T-helper 9 cell (primary cell): ENCODE measurements around the gene ROR2.
"Not testable (repeated sequence)": the region's sequence is repeated elsewhere in the genome, so short reads cannot be mapped to it uniquely, and the experiment has no call there.

ENCODE experiments used
- DNase-seq: peaks from one replicate; pipeline ENCODE4 v3.0.0-alpha.2; 2020

The ROR2 gene

GRCh38 chr9:91795598-91796241 is 154.3 kb downstream of the ROR2 start:
- DNase-seq = no peak

- DNase-seq = not testable (repeated sequence)
Observed at GRCh38 chr9:91793371-91793770, 156.7 kb downstream of the ROR2 start.

DNA sequence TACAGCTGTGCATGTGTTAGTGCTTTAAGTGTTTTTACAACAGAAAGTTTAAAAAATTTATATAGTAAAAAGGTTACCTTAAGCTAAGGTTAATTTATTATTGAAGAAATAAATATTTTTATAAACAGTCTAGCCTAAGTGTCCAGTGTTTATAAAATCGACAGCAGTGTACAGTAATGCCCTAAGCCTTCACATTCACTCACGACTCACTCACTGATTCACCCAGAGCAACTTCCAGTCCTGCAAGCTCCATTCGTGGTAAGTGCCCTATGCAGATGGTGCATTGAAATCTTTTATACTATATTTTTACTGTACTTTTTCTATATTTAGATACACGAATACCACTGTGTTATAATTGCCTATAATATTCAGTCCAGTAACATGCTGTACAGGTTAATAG is 159.1 kb downstream of the ROR2 start:
- DNase-seq = no peak

DNA sequence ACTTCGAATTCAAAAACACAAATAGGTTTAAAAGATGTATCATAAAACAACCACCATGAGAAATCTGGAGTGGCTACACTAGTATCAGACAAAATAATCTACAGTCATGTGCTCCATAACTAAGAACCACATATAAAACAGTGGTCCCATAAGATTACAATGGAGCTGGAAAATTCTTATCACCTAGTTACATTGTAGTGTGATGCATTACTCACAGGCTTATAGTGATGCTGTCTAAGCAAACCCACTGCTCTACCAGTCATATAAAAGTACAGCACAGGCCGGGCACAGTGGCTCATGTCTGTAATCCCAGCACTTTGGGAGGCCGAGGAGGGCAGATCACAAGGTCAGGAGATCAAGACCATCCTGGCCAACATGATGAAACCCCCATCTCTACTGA is 160.1 kb downstream of the ROR2 start:
- no peak for DNase-seq

DNA sequence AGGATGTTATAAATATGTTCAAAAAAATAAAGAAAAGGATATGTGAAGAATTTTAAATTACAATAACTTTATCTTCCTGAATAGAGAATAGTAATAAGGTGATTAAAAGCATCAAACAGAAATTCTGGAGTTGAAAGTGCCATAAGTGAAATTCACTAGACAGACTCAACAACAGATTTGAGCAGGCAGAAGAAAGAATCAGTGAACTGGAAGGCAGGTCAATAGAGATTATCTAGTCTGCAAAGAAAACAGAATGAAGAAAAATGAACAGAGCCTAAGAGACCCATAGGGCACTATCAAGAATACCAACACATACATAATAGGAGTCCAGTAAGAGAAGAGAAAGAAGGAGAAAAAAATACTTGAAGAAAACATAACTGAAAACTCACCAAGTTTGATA is 162.1 kb downstream of the ROR2 start:
- no peak for DNase-seq

- DNase-seq = no peak
Observed at GRCh38 chr9:91786132-91786896, 163.7 kb downstream of the ROR2 start.

- DNase-seq = no peak
Observed at GRCh38 chr9:91785447-91785842, 164.6 kb downstream of the ROR2 start.

DNA sequence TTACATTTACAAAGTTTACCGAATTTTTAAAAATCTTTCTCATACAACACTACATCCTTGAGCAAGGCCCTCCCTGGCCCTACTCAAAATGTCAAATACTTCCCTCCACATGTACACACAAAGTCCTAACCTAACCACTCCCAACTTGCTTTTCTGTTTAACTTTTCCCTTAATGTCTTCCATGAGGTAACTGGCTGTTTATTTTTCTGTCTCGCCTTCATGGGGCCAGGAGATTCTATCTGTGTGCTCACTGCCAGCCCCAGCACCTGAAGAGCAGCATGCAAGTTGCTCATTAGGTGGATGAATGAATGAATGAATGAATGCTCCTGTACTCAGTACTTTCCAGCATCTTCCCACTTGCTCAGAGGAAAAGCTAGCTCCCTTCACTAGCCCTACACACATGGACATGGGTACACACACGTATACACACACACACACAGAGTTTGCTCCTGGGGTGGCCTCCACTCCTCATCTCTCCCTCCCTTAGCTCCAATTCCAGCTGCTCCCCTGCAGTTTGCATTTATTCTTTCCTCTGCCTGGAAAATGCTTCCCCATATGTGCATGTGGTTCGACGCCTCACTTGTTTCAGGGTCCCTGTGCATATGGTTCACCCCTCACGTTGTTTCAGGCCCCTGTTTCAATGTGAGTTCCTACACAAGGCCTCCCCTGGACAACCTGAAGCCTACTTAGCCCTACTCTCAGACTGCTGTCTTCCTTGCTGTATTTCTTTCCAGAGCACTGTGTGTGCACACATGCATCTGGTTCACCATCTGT is 165.2 kb downstream of the ROR2 start:
- no peak for DNase-seq

GRCh38 chr9:91783876-91784672 is 166.0 kb downstream of the ROR2 start:
- DNase-seq = no peak

DNA sequence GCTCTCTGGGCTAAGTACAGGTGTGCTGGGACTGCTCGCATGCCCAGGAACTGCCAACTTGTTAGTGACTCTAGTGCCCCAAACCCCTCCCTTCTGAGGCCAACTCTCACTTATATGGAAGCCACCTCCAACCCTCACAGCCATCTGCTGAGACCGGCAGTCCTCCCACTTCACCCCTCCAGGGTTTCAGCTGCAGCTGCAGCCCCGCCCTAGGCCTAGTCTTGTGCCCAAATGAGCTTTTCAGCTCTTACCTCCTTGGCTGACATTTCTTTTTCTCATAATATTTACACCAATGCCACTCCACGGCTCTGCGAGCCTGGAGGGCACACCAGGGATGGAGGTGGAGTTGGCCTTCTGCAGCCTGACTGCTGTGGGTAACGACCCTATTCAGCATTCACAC is 166.6 kb downstream of the ROR2 start:
- DNase-seq = no peak

- no peak for DNase-seq
Observed at GRCh38 chr9:91782708-91783214, 167.3 kb downstream of the ROR2 start.

GRCh38 chr9:91781906-91782305 is 168.1 kb downstream of the ROR2 start:
- DNase-seq = no peak

DNA sequence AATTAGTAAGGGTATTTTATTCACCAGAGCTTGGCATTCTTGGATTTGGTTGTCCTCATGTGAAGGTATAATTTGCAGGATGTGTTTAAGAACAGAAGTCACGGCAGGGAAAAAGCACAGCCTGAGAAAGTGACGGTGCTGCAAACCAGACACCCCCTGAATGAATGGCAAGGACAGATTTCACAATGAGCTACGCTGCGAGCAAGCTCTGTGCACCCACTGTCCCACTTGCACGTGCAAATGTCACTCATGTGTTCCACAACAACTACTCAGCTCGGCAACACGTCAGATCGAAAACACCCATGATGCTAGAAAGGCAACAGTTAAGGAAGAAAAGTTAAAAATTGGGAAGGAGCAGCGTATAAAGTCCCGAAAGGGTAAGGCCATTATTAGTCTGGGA is 168.9 kb downstream of the ROR2 start:
- no peak for DNase-seq

DNA sequence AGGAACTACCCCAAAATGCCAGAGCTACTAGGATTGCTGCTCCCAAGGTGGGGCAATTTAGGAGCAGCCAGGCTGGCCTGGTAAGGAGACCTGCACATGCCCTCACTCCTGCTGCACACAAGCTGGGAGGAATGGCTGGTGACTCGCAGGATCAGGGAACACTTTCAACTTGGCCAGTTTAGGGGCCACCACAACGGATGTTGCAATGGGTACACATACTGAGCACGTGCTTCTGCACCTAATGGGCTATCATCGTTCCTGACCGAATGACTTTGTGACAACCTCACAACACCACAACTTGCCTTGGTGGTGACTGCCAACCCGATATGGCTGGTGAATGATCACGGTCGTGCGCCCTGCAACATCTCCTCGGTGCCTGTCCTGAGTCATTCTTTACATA is 172.0 kb downstream of the ROR2 start:
- no peak for DNase-seq

DNA sequence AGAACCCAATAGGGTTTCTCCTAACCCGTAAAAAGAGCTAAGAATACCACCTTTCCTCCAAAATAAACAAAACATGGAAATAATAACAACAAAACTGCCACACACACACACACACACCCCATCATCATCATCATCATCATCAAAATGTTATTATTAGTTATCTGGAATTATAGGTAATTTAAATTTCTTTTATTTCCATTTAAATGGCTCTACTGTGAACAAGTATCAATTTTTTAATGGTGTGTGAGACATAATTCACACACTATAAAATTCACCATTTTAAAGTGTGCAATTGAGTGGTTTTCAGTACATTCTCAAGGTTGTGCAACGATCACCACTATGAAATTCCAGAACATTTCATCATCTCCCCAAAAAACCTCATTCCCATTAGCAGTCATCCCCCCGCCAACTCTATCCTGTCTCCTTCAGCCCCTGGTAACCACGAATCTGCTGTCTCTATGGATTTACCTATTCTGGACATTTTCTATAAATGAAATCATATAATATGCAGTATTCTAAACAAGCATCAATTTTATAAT is 172.7 kb downstream of the ROR2 start:
- no peak for DNase-seq

DNA sequence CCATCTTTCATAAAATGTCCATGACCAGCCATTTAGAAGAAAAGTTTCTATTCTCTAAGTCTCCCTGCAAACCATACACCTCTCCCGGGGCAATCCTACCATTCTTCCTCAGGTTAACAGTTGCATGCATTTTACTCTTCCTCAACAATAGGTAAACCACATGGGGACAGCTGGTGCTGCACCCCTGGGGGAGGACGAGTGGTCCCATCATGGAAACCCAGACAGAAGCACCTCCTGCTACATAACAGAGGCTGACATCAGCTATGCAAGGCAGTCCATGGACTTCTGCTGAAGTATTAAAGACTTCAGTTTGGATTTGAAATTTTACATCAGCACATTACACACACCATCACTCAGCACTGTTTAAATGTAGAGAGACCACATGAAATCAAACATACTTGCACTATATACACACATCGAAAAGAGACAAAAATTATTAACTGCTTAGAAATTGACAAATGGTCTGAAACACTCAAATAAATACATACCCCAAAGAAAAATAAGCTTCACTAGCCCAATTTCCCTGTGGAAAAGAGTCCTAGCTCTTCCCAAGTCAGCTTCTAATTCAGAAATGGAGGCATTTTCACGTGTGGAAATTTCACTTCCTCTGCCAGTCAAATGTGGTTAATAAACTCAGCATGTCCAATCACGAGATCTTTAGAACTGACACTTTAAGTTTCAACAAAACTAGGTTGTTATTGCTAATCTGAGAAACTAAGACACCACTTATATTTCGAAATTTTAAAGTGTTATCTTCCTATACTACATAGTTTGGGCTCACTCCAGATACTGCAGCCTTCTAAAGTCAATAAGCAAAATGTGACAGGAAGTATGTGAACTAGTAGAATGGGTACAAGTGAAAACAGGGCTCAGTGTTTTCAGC is 173.4 kb downstream of the ROR2 start:
- DNase-seq = no peak

GRCh38 chr9:91775708-91776028 is 174.4 kb downstream of the ROR2 start:
- no peak for DNase-seq

- DNase-seq = peak; percentile 67
Observed at GRCh38 chr9:91775011-91775707, 174.9 kb downstream of the ROR2 start.

DNA sequence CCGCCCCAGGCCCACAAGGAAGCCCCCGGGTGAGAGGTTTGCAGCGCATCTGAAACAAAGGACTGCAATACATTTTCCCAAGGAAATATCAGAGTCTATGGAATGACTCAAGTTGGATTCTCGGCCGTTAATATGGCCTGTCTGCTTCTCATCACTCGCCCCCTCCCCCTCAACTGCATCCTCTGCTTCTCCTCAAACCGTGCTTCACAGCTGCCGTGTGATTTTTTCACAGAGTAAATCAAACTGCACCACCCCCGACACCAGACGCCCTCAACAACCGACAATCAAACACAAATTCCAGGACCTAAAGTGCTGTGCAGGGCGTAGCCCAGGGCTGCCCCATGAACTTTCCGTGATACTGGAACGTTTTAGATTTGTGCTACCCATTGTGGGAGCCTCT is 176.9 kb downstream of the ROR2 start:
- DNase-seq = no peak

DNA sequence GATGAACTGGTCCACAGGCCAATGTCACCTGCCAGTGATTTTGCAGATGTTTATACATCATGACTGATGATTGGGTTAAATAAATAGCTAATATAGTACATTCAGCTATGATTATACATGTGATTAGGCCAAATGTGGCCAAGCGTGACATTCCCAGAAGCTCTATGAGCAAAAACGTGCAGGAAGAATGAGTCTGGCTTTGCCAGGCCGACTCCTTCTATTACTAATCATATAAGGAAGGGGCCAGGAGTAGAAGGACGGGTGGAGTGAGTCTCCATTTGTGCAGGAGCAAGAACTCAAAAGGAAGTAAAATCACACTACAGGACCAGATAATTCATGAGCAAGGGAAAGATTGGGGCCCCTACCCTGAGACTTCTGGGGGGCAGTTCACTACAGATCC is 178.2 kb downstream of the ROR2 start:
- no peak for DNase-seq

DNA sequence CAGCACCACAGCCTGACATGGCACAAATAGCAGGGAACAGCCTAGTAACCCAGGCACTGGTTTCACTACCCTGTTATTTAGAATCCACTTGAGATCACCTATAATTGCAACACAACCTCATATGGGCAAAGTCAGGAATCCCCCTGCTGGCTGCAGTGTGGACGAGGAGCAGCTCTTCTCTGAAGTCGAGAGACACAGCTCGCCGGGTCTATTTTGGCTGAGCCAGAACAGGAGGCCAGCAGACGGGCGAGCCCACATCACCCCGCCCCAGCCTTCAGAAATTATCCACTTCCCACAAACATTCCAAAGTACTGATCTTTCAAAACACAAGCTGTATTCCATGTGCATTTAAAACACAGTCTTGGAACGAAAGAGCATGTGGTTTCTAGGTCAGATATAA is 179.0 kb downstream of the ROR2 start:
- DNase-seq = no peak
